Stomach smooth muscle (tissue), 2 donors: ENCODE results near the gene GCH1.
"Not testable (repeated sequence)": the region's sequence is repeated elsewhere in the genome, so short reads cannot be mapped to it uniquely, and the experiment has no call there.

Experiments used
- H3K27ac ChIP-seq: one replicate; pipeline ENCODE4 v1.7.0; 2013; ENCODE audit warnings: mild to moderate bottlenecking, low read length, inconsistent platforms
- H3K27me3 ChIP-seq, 2 donors: one replicate each; pipeline ENCODE4 v1.7.0; 2013; ENCODE audit warnings: low read length in 2 of 2; ENCODE audit not compliant: insufficient read depth in 2 of 2, control insufficient read depth in 1 of 2
- H3K36me3 ChIP-seq, 2 donors: one replicate each; pipeline ENCODE4 v1.7.0; 2013; ENCODE audit warnings: low read length in 2 of 2; ENCODE audit not compliant: control insufficient read depth in 2 of 2, insufficient read depth in 2 of 2
- H3K4me1 ChIP-seq: one replicate; pipeline ENCODE4 v1.7.0; 2013; ENCODE audit warnings: low read length; ENCODE audit not compliant: control insufficient read depth, insufficient read depth
- H3K4me3 ChIP-seq, 2 donors: one replicate each; pipeline ENCODE4 v1.7.0; 2013; ENCODE audit warnings: low read length in 2 of 2
- H3K9ac ChIP-seq, 2 donors: one replicate each; pipeline ENCODE4 v1.7.0; 2013; ENCODE audit warnings: low read length in 2 of 2, mild to moderate bottlenecking in 1 of 2
- H3K9me3 ChIP-seq, 2 donors: one replicate each; pipeline ENCODE4 v1.7.0; 2013; ENCODE audit warnings: low read length in 2 of 2; ENCODE audit not compliant: control insufficient read depth in 2 of 2
- donor health status: healthy.
- donor health status: Pancreatic carcinoma.

GCH1 gene

GRCh38 chr14:54801482-54801881, 101.1 kb downstream of the GCH1 start:
- not testable (repeated sequence) for H3K9ac ChIP-seq

GRCh38 chr14:54798465-54799124, 104.0 kb downstream of the GCH1 start:
- no peaks in the 10 kb centered on the region for H3K36me3 ChIP-seq
- H3K9ac ChIP-seq, result no peak overlapping the region
- no peak overlapping the region for H3K27ac ChIP-seq
- no peaks in the 10 kb centered on the region for H3K4me1 ChIP-seq
- no peak overlapping the region for H3K4me3 ChIP-seq
- H3K9me3 ChIP-seq, result peaks cover 0 to 7% of the 10 kb centered on the region in 2 donors
- H3K27me3 ChIP-seq, result peaks cover 0 to 2% of the 10 kb centered on the region in 2 donors

More at GRCh38 chr14:54801482-54801881, 101.1 kb downstream of the GCH1 start:
- H3K4me3 ChIP-seq, H3K4me1 ChIP-seq, H3K27me3 ChIP-seq, H3K36me3 ChIP-seq, H3K27ac ChIP-seq, H3K9me3 ChIP-seq: not testable (repeated sequence)

- Histone ChIP-seq H3K9ac (no peak overlapping the region), H3K27me3 (peaks cover 0 to 2% of the 10 kb centered on the region in 2 donors), H3K4me1 (no peaks in the 10 kb centered on the region)
These were observed 104.6 kb downstream of the GCH1 start for GRCh38 chr14:54797986-54798385.

GRCh38 chr14:54797556-54797955, 105.1 kb downstream of the GCH1 start:
- Histone ChIP-seq H3K4me3 (no peak overlapping the region), H3K9ac (no peak overlapping the region), H3K4me1 (no peaks in the 10 kb centered on the region), H3K27ac (no peak overlapping the region), H3K27me3 (peaks cover 0 to 2% of the 10 kb centered on the region in 2 donors), H3K9me3 (peaks cover 0 to 7% of the 10 kb centered on the region in 2 donors), H3K36me3 (no peaks in the 10 kb centered on the region)

More at GRCh38 chr14:54797986-54798385, 104.6 kb downstream of the GCH1 start:
- no peak overlapping the region for H3K4me3 ChIP-seq
- H3K36me3 ChIP-seq, result no peaks in the 10 kb centered on the region
- H3K27ac ChIP-seq, result no peak overlapping the region
- peaks cover 0 to 7% of the 10 kb centered on the region in 2 donors for H3K9me3 ChIP-seq

- Histone ChIP-seq H3K27ac (no peak overlapping the region), H3K9ac (no peak overlapping the region), H3K4me3 (no peak overlapping the region), H3K9me3 (peaks cover 0 to 7% of the 10 kb centered on the region in 2 donors), H3K36me3 (no peaks in the 10 kb centered on the region), H3K4me1 (no peaks in the 10 kb centered on the region), H3K27me3 (peaks cover 0 to 2% of the 10 kb centered on the region in 2 donors)
These were observed 105.7 kb downstream of the GCH1 start for GRCh38 chr14:54796961-54797360.

GRCh38 chr14:54794796-54795195, 107.8 kb downstream of the GCH1 start:
- H3K9ac ChIP-seq, result no peak overlapping the region
- peaks cover 13% of the 10 kb centered on the region in 2 donors for H3K36me3 ChIP-seq
- no peak overlapping the region for H3K27ac ChIP-seq
- peaks cover 0 to 7% of the 10 kb centered on the region in 2 donors for H3K9me3 ChIP-seq
- H3K4me3 ChIP-seq, result no peak overlapping the region
- no peaks in the 10 kb centered on the region for H3K4me1 ChIP-seq
- H3K27me3 ChIP-seq, result peaks cover 0 to 2% of the 10 kb centered on the region in 2 donors

GRCh38 chr14:54794159-54794558, 108.5 kb downstream of the GCH1 start:
- H3K9me3 ChIP-seq, result peaks cover 0 to 7% of the 10 kb centered on the region in 2 donors
- H3K36me3 ChIP-seq, result peaks cover 17 to 19% of the 10 kb centered on the region in 2 donors
- H3K27me3 ChIP-seq, result peaks cover 0 to 2% of the 10 kb centered on the region in 2 donors
- H3K27ac ChIP-seq, result no peak overlapping the region
- no peak overlapping the region for H3K9ac ChIP-seq
- no peaks in the 10 kb centered on the region for H3K4me1 ChIP-seq
- no peak overlapping the region for H3K4me3 ChIP-seq

- Histone ChIP-seq H3K36me3 (peaks cover 28 to 35% of the 10 kb centered on the region in 2 donors), H3K4me1 (no peaks in the 10 kb centered on the region), H3K9ac (no peak overlapping the region), H3K27ac (no peak overlapping the region), H3K27me3 (no peaks in the 10 kb centered on the region), H3K9me3 (peaks cover 0 to 7% of the 10 kb centered on the region in 2 donors), H3K4me3 (no peak overlapping the region)
These were observed 110.3 kb downstream of the GCH1 start for GRCh38 chr14:54792288-54792687.
